Neuron (in vitro differentiated cells): ENCODE data around the gene FAM53A.
"Not testable (repeated sequence)": the region's sequence is repeated elsewhere in the genome, so short reads cannot be mapped to it uniquely, and the experiment has no call there.

Experiments
- H2AFZ ChIP-seq: one replicate; pipeline ENCODE4 v1.6.1; 2013; ENCODE audit warnings: low read depth, mild to moderate bottlenecking, inconsistent platforms, low read length, moderate library complexity
- H3K27me3 ChIP-seq: one replicate; pipeline ENCODE4 v1.6.1; 2013; ENCODE audit warnings: low read length; ENCODE audit not compliant: insufficient read depth
- H3K36me3 ChIP-seq: one replicate; pipeline ENCODE4 v1.6.1; 2013; ENCODE audit warnings: low read length; ENCODE audit not compliant: insufficient read depth
- H3K4me1 ChIP-seq: one replicate; pipeline ENCODE4 v1.6.1; 2013; ENCODE audit warnings: low read length; ENCODE audit not compliant: insufficient read depth
- H3K4me3 ChIP-seq: 2 replicates; pipeline ENCODE4 v1.5.1; 2013; ENCODE audit warnings: mild to moderate bottlenecking, low read length, moderate library complexity
- H3K9me3 ChIP-seq: one replicate; pipeline ENCODE4 v1.6.1; 2013; ENCODE audit warnings: low read length

The FAM53A gene

GRCh38 chr4:1686440-1687036, 2.4 kb upstream of the FAM53A start:
- Histone ChIP-seq H3K9me3 (peaks cover 5% of the 10 kb centered on the region), H3K4me1 (no peaks in the 10 kb centered on the region), H2AFZ (no peak overlapping the region), H3K36me3 (peaks cover 11% of the 10 kb centered on the region), H3K4me3 (no peak overlapping the region), H3K27me3 (peaks cover 16% of the 10 kb centered on the region)

DNA sequence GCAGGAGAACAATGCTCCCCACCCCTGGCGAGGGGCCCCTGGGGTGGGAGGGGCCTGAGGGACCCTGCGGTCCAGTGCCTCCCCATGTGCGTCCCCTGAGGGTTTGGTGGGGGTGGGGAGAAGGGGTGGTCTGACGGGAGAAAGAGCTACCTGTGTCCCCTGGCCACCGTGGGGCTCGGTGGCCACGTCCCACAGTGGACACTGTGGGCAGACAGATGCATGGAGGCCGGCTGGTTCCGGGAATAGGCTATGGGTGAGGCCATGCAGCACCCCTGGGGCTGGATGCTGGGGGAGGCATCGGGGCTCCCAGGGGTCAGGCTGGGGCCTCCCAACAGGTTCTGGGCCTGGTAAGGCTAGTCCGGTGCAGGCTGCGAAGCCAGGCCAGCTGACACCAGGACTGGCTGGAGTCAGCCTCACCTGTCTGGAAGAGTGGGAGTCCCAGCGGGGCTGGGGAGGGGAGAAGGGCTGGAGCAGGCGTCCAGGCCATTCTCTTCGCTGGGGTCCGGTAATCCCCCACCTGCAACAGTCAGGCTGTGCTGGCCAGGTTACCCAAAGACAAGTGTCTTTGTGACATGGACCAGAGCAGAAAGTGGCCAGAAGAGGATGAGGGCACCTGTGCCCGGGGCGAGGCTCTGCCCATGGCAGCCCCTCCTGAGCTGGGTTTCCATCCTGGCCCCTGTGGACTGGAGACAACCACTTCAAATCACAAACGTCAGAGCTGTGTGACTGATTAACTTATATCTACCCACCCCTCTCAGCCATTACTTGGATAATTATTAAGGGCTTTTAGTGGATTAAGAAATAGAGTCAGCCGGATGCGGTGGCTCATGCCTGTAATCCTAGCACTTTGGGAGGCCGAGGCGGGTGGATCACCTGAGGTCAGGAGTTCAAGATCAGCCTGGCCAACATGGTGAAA, 1.4 kb upstream of the FAM53A start:
- no peak overlapping the region for H3K4me3 ChIP-seq

DNA sequence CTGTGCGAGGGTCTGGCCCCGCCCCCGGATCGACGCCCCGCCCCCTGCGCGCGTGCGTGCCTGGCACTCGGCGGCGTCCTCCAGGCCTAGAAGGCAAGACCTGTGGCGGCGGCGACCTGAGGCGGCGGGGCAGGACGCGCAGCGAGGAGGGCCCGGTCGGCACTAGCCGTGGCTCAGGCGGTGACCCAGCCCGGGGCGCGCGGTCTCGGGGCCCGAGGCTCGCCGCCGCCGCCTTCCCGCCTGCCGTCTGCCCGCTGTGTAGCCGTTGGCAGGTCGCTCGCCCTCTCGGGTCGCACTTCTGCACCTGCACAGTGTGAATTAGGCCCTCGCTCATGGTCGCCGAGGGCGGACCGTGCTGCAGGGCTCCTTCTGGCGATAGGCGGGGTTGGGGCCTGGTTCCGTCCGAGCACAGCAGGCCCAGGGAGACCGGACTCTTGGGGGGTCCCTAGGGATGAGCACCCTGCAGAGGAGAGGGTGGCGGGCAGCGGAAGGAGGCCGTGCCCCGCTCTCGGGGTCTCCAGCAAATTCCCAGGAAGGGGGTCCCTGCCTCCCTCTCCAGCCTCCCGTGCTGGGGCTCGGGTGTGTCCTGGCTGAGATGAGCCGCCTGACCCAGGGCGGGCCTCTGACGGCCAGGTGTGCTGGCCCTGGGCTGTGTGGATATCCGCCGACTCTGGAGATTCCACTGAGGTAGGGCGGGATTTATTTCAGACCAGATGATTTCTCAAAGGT, 557 bp upstream of the FAM53A start:
- Histone ChIP-seq H3K4me1 (no peaks in the 10 kb centered on the region), H3K9me3 (peaks cover 5% of the 10 kb centered on the region), H3K27me3 (peaks cover 16% of the 10 kb centered on the region), H2AFZ (no peak overlapping the region), H3K36me3 (no peaks in the 10 kb centered on the region), H3K4me3 (no peak overlapping the region)

More for the DNA sequence above, 1.4 kb upstream of the FAM53A start:
- H3K36me3 ChIP-seq = peaks cover under 1% of the 10 kb centered on the region
- no peak overlapping the region for H2AFZ ChIP-seq
- peaks cover 16% of the 10 kb centered on the region for H3K27me3 ChIP-seq
- no peaks in the 10 kb centered on the region for H3K4me1 ChIP-seq
- peaks cover 5% of the 10 kb centered on the region for H3K9me3 ChIP-seq

- H3K4me1 ChIP-seq = no peaks in the 10 kb centered on the region
- H3K9me3 ChIP-seq = peaks cover 5% of the 10 kb centered on the region
- peak overlapping the region; percentile 40 for H3K4me3 ChIP-seq
- H2AFZ ChIP-seq = peak overlapping the region; percentile 91
- H3K36me3 ChIP-seq = no peaks in the 10 kb centered on the region
- H3K27me3 ChIP-seq = peaks cover 16% of the 10 kb centered on the region
Measured at GRCh38 chr4:1683261-1683735, 815 bp downstream of the FAM53A start.

GRCh38 chr4:1682860-1683259, 1.3 kb downstream of the FAM53A start:
- H3K4me3 ChIP-seq = no peak overlapping the region
- no peaks in the 10 kb centered on the region for H3K36me3 ChIP-seq
- no peaks in the 10 kb centered on the region for H3K4me1 ChIP-seq
- H3K27me3 ChIP-seq = peaks cover 16% of the 10 kb centered on the region
- H2AFZ ChIP-seq = no peak overlapping the region
- peaks cover 5% of the 10 kb centered on the region for H3K9me3 ChIP-seq

GRCh38 chr4:1678244-1678643, 5.9 kb downstream of the FAM53A start:
- H2AFZ ChIP-seq = no peak overlapping the region
- peaks cover 2% of the 10 kb centered on the region for H3K9me3 ChIP-seq
- H3K4me3 ChIP-seq = no peak overlapping the region
- peaks cover 17% of the 10 kb centered on the region for H3K27me3 ChIP-seq
- H3K36me3 ChIP-seq = no peaks in the 10 kb centered on the region
- no peaks in the 10 kb centered on the region for H3K4me1 ChIP-seq

- no peaks in the 10 kb centered on the region for H3K9me3 ChIP-seq
- peaks cover 10% of the 10 kb centered on the region for H3K27me3 ChIP-seq
- H3K4me3 ChIP-seq = no peak overlapping the region
- no peaks in the 10 kb centered on the region for H3K4me1 ChIP-seq
- no peaks in the 10 kb centered on the region for H3K36me3 ChIP-seq
- no peak overlapping the region for H2AFZ ChIP-seq
Measured at GRCh38 chr4:1676605-1677525, 7.2 kb downstream of the FAM53A start.

- no peaks in the 10 kb centered on the region for H3K9me3 ChIP-seq
- no peaks in the 10 kb centered on the region for H3K4me1 ChIP-seq
- H3K36me3 ChIP-seq = no peaks in the 10 kb centered on the region
- no peak overlapping the region for H3K4me3 ChIP-seq
- H2AFZ ChIP-seq = no peak overlapping the region
- peaks cover 8% of the 10 kb centered on the region for H3K27me3 ChIP-seq
Measured at GRCh38 chr4:1675802-1676137, 8.3 kb downstream of the FAM53A start.

- Histone ChIP-seq H3K4me3 (no peak overlapping the region), H3K4me1 (no peaks in the 10 kb centered on the region), H3K27me3 (peaks cover 8% of the 10 kb centered on the region), H3K36me3 (no peaks in the 10 kb centered on the region), H3K9me3 (no peaks in the 10 kb centered on the region), H2AFZ (no peak overlapping the region)
Measured at GRCh38 chr4:1675136-1675801, 8.8 kb downstream of the FAM53A start.

DNA sequence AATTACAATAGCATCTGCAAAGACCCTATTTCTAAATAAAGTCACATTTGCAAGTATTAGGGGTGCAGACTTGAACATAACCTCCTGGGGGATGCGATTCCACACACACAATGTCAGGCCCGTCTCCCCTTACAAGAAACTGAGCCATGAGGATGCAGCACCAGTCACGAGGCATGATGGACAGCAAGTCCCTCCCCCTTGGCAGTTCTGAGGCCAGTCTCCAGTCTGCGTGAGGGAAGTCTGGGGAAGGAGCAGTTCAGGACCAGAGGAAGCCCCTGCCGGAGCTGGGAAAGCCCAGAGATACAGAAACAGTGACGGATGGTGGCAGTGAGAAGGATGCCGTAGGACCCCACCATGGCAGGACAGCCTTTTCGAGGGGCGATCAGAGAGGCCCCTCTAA, 9.4 kb downstream of the FAM53A start:
- peaks cover 8% of the 10 kb centered on the region for H3K27me3 ChIP-seq
- no peaks in the 10 kb centered on the region for H3K9me3 ChIP-seq
- H2AFZ ChIP-seq = no peak overlapping the region
- no peak overlapping the region for H3K4me3 ChIP-seq
- no peaks in the 10 kb centered on the region for H3K4me1 ChIP-seq
- no peaks in the 10 kb centered on the region for H3K36me3 ChIP-seq

- Histone ChIP-seq H3K27me3 (peaks cover 8% of the 10 kb centered on the region), H3K4me1 (no peaks in the 10 kb centered on the region)
Measured at GRCh38 chr4:1673671-1674070, 10.4 kb downstream of the FAM53A start.

GRCh38 chr4:1671011-1671410, 13.1 kb downstream of the FAM53A start:
- not testable (repeated sequence) for H3K27me3 ChIP-seq, H3K4me1 ChIP-seq, H3K36me3 ChIP-seq, H2AFZ ChIP-seq, H3K9me3 ChIP-seq, H3K4me3 ChIP-seq

More at GRCh38 chr4:1673671-1674070, 10.4 kb downstream of the FAM53A start:
- Histone ChIP-seq H3K36me3 (no peaks in the 10 kb centered on the region), H2AFZ (no peak overlapping the region), H3K9me3 (no peaks in the 10 kb centered on the region), H3K4me3 (no peak overlapping the region)
